CD14-positive monocyte (primary cell): ENCODE results near the gene ATL1. TPM values are rescaled to one million over a fixed set of nuclear protein-coding genes. Genes with fewer than 3 reads are reported as not detected.

Experiments
- DNase-seq, 3 donors: peaks; one replicate each; pipeline ENCODE4 v3.0.0-alpha.2; 2011 to 2022
- H2AFZ ChIP-seq: 2 replicates; pipeline ENCODE4 v1.6.0; 2012; ENCODE audit warnings: mild to moderate bottlenecking, low read depth, low read length, inconsistent platforms; ENCODE audit not compliant: insufficient read depth, poor library complexity, severe bottlenecking
- H3K27ac ChIP-seq, 2 donors: 1 replicate in 1 of 2; 2 replicates in 1 of 2; pipeline ENCODE4 v1.5.1; 2012 to 2013; ENCODE audit warnings: low read length in 2 of 2, control low read depth in 1 of 2, inconsistent platforms in 1 of 2, low read depth in 1 of 2, mild to moderate bottlenecking in 1 of 2
- H3K27me3 ChIP-seq, 2 donors: one replicate each; pipeline versions ENCODE4 v1.6.0 to v1.6.1; 2011 to 2013; ENCODE audit warnings: low read length in 2 of 2; ENCODE audit not compliant: control insufficient read depth in 2 of 2, insufficient read depth in 2 of 2
- H3K36me3 ChIP-seq, 2 donors: replicated peaks in 1 of 2; 1 replicate in 1 of 2; 2 replicates in 1 of 2; pipeline versions ENCODE4 v1.5.1 to v1.6.1; 2012 to 2013; ENCODE audit warnings: low read length in 2 of 2, control low read depth in 1 of 2, inconsistent platforms in 1 of 2, mild to moderate bottlenecking in 1 of 2; ENCODE audit not compliant: insufficient read depth in 2 of 2, control insufficient read depth in 1 of 2
- H3K4me1 ChIP-seq, 2 donors: 1 replicate in 1 of 2; 2 replicates in 1 of 2; pipeline versions ENCODE4 v1.5.1 to v1.6.1; 2012 to 2013; ENCODE audit warnings: low read length in 2 of 2, control low read depth in 1 of 2, inconsistent platforms in 1 of 2, mild to moderate bottlenecking in 1 of 2, moderate library complexity in 1 of 2; ENCODE audit not compliant: insufficient read depth in 2 of 2, control insufficient read depth in 1 of 2
- H3K4me2 ChIP-seq: replicated peaks from 2 replicates; pipeline ENCODE3; 2012; ENCODE audit warnings: low read length, moderate library complexity, mild to moderate bottlenecking; ENCODE audit not compliant: poor library complexity, severe bottlenecking; ENCODE audit errors: extremely low read depth
- H3K4me3 ChIP-seq, 3 experiments: fragments of 200-600 bp in 1 of 3; sonication (generic) in 1 of 3; replicated peaks in 1 of 3; 1 replicate in 2 of 3; 2 replicates in 1 of 3; pipeline ENCODE4 v1.5.1; 2011 to 2013; ENCODE audit warnings: low read length in 3 of 3, mild to moderate bottlenecking in 3 of 3, control low read depth in 2 of 3, low read depth in 2 of 3, inconsistent platforms in 1 of 3, moderate library complexity in 1 of 3
- H3K79me2 ChIP-seq: 2 replicates; pipeline ENCODE4 v1.6.0; 2012; ENCODE audit warnings: mild to moderate bottlenecking, control low read depth, inconsistent platforms, low read length, moderate library complexity; ENCODE audit not compliant: insufficient read depth
- H3K9ac ChIP-seq: 2 replicates; pipeline ENCODE4 v1.6.0; 2017; ENCODE audit warnings: low read length, mild to moderate bottlenecking; ENCODE audit not compliant: insufficient read depth, poor library complexity, severe bottlenecking
- H3K9me3 ChIP-seq, 2 donors: replicated peaks in 1 of 2; 1 replicate in 1 of 2; 2 replicates in 1 of 2; pipeline versions ENCODE4 v1.5.1 to v1.6.1; 2012 to 2013; ENCODE audit warnings: low read length in 2 of 2, control low read depth in 1 of 2; ENCODE audit not compliant: control insufficient read depth in 1 of 2, insufficient read depth in 1 of 2
- H4K20me1 ChIP-seq: 2 replicates; pipeline ENCODE4 v1.6.0; 2012; ENCODE audit warnings: mild to moderate bottlenecking, low read length, control low read depth, moderate library complexity; ENCODE audit not compliant: insufficient read depth
- H3K27ac Mint-ChIP-seq, 7 donors: one replicate each; pipeline ENCODE4 v1.8.0; 2020; ENCODE audit warnings: mild to moderate bottlenecking in 7 of 7, mixed read lengths in 7 of 7, moderate library complexity in 6 of 7, inconsistent platforms in 2 of 7
- H3K27me3 Mint-ChIP-seq, 3 donors: one replicate each; pipeline ENCODE4 v1.8.0; 2021 to 2022; ENCODE audit warnings: low read depth in 3 of 3, mild to moderate bottlenecking in 3 of 3, mixed read lengths in 3 of 3, moderate library complexity in 3 of 3, inconsistent platforms in 1 of 3
- H3K36me3 Mint-ChIP-seq, 2 donors: one replicate each; pipeline ENCODE4 v1.8.0; 2020; ENCODE audit warnings: mixed read lengths in 2 of 2, inconsistent platforms in 1 of 2, mild to moderate bottlenecking in 1 of 2
- H3K4me1 Mint-ChIP-seq: one replicate; pipeline ENCODE4 v1.8.0; 2020; ENCODE audit warnings: mild to moderate bottlenecking, mixed read lengths
- H3K4me3 Mint-ChIP-seq, 2 donors: one replicate each; pipeline ENCODE4 v1.8.0; 2020; ENCODE audit warnings: mild to moderate bottlenecking in 2 of 2, mixed read lengths in 2 of 2, moderate library complexity in 1 of 2
- H3K9me3 Mint-ChIP-seq, 7 donors: one replicate each; pipeline ENCODE4 v1.8.0; 2020 to 2022; ENCODE audit warnings: mixed read lengths in 7 of 7, mild to moderate bottlenecking in 6 of 7, moderate library complexity in 6 of 7, inconsistent platforms in 2 of 7
- WGBS: methylation state at CpG from one replicate; pipeline ENCODE4 v1.1.5; 2013; ENCODE audit warnings: missing lambda C conversion rate; ENCODE audit not compliant: insufficient coverage; 5-methylcytosine and 5-hydroxymethylcytosine counted together
- intact Hi-C, 2 donors: fragments of 100-400 bp; cut with micrococcal nuclease; formaldehyde crosslinking; loops; one replicate each; pipeline versions ENCODE4 v1.15.0 to v1.15.1; 2023
- polyA plus RNA-seq, 3 donors: library from polyadenylated mRNA; depleted of rRNA in 1 of 3; unstranded in 2 of 3; stranded (reverse) in 1 of 3; fragments of 300-500 nt in 2 of 3; fragments of >200 nt in 1 of 3; fragmentation: Illumina TruSeq in 2 of 3; gene quantifications; 1 replicate in 2 of 3; 2 replicates in 1 of 3; pipeline ENCODE4 v1.2.3, GENCODE V29; 2012 to 2021
- TF ChIP-seq, protein P1 (sequence below): fragments of 200-600 bp; IDR thresholded peaks from one replicate; pipeline ENCODE4 v1.8.0; 2022; ENCODE audit warnings: antibody characterized with exemption, mild to moderate bottlenecking

ATL1 gene
- polyA plus RNA-seq, 3 donors = 0.36 to 1.1 (median 0.99) TPM

GRCh38 chr14:50545618-50546017 lies 14.3 kb upstream of the ATL1 start:
- Histone ChIP-seq H3K36me3 (no peaks in the 10 kb centered on the region), H3K9me3 (no peaks in the 10 kb centered on the region), H3K4me3 (no peak overlapping the region), H3K27ac (no peak overlapping the region), H4K20me1 (no peaks in the 10 kb centered on the region), H3K9ac (no peak overlapping the region), H2AFZ (no peak overlapping the region), H3K79me2 (no peaks in the 10 kb centered on the region), H3K4me2 (no peak overlapping the region), H3K27me3 (no peaks in the 10 kb centered on the region), H3K4me1 (no peaks in the 10 kb centered on the region)
- Mint-ChIP-seq H3K27me3 (peaks cover 0 to 2% (median 2%) of the 10 kb centered on the region in 3 donors), H3K36me3 (no peaks in the 10 kb centered on the region), H3K9me3 (peaks cover 0 to 3% (median 0%) of the 10 kb centered on the region in 7 donors), H3K4me3 (no peak overlapping the region), H3K27ac (no peak overlapping the region), H3K4me1 (peaks cover 2% of the 10 kb centered on the region)
- TF ChIP-seq, protein P1, sequence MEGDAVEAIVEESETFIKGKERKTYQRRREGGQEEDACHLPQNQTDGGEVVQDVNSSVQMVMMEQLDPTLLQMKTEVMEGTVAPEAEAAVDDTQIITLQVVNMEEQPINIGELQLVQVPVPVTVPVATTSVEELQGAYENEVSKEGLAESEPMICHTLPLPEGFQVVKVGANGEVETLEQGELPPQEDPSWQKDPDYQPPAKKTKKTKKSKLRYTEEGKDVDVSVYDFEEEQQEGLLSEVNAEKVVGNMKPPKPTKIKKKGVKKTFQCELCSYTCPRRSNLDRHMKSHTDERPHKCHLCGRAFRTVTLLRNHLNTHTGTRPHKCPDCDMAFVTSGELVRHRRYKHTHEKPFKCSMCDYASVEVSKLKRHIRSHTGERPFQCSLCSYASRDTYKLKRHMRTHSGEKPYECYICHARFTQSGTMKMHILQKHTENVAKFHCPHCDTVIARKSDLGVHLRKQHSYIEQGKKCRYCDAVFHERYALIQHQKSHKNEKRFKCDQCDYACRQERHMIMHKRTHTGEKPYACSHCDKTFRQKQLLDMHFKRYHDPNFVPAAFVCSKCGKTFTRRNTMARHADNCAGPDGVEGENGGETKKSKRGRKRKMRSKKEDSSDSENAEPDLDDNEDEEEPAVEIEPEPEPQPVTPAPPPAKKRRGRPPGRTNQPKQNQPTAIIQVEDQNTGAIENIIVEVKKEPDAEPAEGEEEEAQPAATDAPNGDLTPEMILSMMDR = no peak
- DNase-seq = no peak
- intact Hi-C loops = no loop called here
- 92% methylated on average over 3 of the region's 3 CpGs for WGBS

- H3K4me2 ChIP-seq = no peak overlapping the region
- H3K4me1 ChIP-seq = no peaks in the 10 kb centered on the region
- TF ChIP-seq, protein P1 = no peak
- peak overlapping the region in 1 of 7 donors; percentile 60 for H3K27ac Mint-ChIP-seq
- no peak overlapping the region for H3K4me3 Mint-ChIP-seq
- no peak overlapping the region for H3K4me3 ChIP-seq
- H4K20me1 ChIP-seq = no peaks in the 10 kb centered on the region
- intact Hi-C loops = no loop called here
- no peaks in the 10 kb centered on the region for H3K79me2 ChIP-seq
- WGBS = 100% methylated on average over 1 of the region's 1 CpG
- H2AFZ ChIP-seq = no peak overlapping the region
- H3K9me3 ChIP-seq = no peaks in the 10 kb centered on the region
- H3K27me3 Mint-ChIP-seq = peaks cover 0 to 7% (median 2%) of the 10 kb centered on the region in 3 donors
- DNase-seq = no peak
- H3K27ac ChIP-seq = no peak overlapping the region
- H3K9ac ChIP-seq = no peak overlapping the region
- peaks cover 5% of the 10 kb centered on the region for H3K4me1 Mint-ChIP-seq
- no peaks in the 10 kb centered on the region for H3K27me3 ChIP-seq
- peaks cover 0 to 7% (median 0%) of the 10 kb centered on the region in 7 donors for H3K9me3 Mint-ChIP-seq
- no peaks in the 10 kb centered on the region for H3K36me3 ChIP-seq
- H3K36me3 Mint-ChIP-seq = no peaks in the 10 kb centered on the region
Observed at GRCh38 chr14:50550294-50550693, 9.7 kb upstream of the ATL1 start.
